ENCODE results near the gene SCARF2.

The SCARF2 gene

DNA sequence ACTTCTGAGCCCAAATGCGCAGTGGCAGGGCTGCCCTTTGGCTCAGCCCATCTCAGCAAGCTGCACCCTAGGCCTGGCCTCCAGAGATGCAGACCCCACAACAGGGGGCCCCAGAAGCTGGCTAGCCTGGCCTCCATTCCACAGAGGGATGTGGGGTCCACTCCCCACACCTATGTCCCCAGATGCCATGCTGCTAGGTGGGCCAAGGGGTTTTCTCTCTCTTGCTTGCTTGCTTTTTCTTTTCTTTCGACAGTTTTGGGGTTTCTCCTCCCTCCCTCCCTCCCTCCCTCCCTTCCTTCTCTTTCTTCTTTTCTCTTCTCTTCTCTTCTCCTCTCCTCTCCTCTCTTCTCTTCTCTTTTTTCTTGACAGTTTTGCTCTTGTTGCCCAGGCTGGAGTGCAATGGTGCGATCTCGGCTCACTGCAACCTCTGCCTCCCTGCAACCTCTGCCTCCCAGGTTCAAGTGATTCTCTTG is 9.6 kb downstream of the SCARF2 start:
- Histone ChIP-seq H3K27ac (ENCODE audit: low read depth, low read length, poor library complexity, severe bottlenecking) (no peak overlapping the region), H3K4me2 (ENCODE audit: low read length) (no peak overlapping the region), H3K9me2 (ENCODE audit: low read depth, low read length) (no peaks in the 10 kb centered on the region), H3K4me1 (ENCODE audit: insufficient read depth, low read length, severe bottlenecking) (peaks cover 3% of the 10 kb centered on the region), H2AFZ (ENCODE audit: low read length) (no peak overlapping the region), H4K20me1 (ENCODE audit: insufficient read depth, low read length) (no peaks in the 10 kb centered on the region), H3K27me3 (ENCODE audit: insufficient read depth, low read length) (0 out of 2 replicates have a peak, but pooled peaks cover 2% of the 10 kb centered on the region), H3K9me3 (ENCODE audit: low read length) (no peaks in the 10 kb centered on the region), H3F3A (ENCODE audit: insufficient read depth, low read length) (no peaks in the 10 kb centered on the region), H3K4me3 (ENCODE audit: low read depth, low read length, poor library complexity, severe bottlenecking) (no peak overlapping the region), H3K9ac (ENCODE audit: low read length) (no peak overlapping the region), H3K36me3 (ENCODE audit: insufficient read depth, low read length) (no peaks in the 10 kb centered on the region), H3K79me2 (ENCODE audit: insufficient read depth, low read length) (no peaks in the 10 kb centered on the region)
- TF ChIP-seq, protein P1, sequence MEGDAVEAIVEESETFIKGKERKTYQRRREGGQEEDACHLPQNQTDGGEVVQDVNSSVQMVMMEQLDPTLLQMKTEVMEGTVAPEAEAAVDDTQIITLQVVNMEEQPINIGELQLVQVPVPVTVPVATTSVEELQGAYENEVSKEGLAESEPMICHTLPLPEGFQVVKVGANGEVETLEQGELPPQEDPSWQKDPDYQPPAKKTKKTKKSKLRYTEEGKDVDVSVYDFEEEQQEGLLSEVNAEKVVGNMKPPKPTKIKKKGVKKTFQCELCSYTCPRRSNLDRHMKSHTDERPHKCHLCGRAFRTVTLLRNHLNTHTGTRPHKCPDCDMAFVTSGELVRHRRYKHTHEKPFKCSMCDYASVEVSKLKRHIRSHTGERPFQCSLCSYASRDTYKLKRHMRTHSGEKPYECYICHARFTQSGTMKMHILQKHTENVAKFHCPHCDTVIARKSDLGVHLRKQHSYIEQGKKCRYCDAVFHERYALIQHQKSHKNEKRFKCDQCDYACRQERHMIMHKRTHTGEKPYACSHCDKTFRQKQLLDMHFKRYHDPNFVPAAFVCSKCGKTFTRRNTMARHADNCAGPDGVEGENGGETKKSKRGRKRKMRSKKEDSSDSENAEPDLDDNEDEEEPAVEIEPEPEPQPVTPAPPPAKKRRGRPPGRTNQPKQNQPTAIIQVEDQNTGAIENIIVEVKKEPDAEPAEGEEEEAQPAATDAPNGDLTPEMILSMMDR (IDR thresholded peaks at IDR 0.05; ENCODE audit: low read length) = no peak
- TF ChIP-seq EZH2 (IDR thresholded peaks at IDR 0.05; ENCODE audit: borderline replicate concordance, low read length) = no peak

DNA sequence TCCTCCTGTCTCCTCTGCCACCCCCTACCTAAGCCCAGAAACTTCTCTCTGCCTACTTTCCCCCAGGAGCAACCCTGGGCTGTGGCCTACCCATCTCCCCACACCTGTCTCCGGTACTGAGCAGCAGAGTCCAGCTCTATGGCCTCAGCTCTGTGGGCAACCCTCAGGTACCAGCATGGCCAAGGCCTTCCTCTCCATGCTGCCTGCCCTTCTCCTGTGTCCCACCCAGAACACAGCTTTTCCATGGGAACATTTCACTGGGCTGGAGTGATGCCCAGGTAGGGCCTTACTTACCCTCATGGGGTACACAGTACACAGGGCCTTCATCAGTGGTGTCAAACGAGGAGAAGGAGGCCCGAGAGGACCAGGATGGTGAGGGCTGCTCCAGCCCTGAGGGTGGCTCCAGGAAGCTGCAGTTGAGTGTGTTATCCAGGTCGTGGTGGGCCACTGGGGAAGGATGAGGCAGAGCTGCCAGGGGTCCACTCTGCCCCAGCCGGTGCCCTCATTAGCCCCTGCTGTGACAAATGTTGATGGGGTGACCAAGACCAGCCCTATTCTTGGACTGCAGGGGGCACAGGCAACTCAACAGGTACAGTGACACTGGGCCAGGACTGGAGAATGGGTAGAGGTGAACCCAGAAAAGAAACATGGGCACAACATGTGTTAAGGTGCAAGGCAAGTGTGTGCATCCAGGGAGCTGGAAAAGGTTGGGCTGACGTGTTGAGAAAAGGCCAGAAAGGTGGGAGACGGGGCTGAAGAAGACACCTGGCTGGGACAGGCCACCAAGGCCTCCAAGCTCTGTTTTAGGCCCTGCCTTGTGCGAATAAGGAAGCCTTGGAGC is 10.3 kb downstream of the SCARF2 start:
- Histone ChIP-seq H3F3A (ENCODE audit: insufficient read depth, low read length) (no peaks in the 10 kb centered on the region), H3K36me3 (ENCODE audit: insufficient read depth, low read length) (no peaks in the 10 kb centered on the region), H3K4me2 (ENCODE audit: low read length) (no peak overlapping the region), H3K27me3 (ENCODE audit: insufficient read depth, low read length) (0 out of 2 replicates have a peak, but pooled peaks cover 6% of the 10 kb centered on the region), H3K79me2 (ENCODE audit: insufficient read depth, low read length) (no peaks in the 10 kb centered on the region), H2AFZ (ENCODE audit: low read length) (no peak overlapping the region), H3K4me3 (ENCODE audit: low read depth, low read length, poor library complexity, severe bottlenecking) (no peak overlapping the region), H3K9ac (ENCODE audit: low read length) (no peak overlapping the region), H3K9me3 (ENCODE audit: low read length) (no peaks in the 10 kb centered on the region), H3K27ac (ENCODE audit: low read depth, low read length, poor library complexity, severe bottlenecking) (no peak overlapping the region), H3K9me2 (ENCODE audit: low read depth, low read length) (no peaks in the 10 kb centered on the region), H4K20me1 (ENCODE audit: insufficient read depth, low read length) (no peaks in the 10 kb centered on the region), H3K4me1 (ENCODE audit: insufficient read depth, low read length, severe bottlenecking) (peaks cover 3% of the 10 kb centered on the region)
- no peak for TF ChIP-seq EZH2 (IDR thresholded peaks at IDR 0.05; ENCODE audit: borderline replicate concordance, low read length)
- TF ChIP-seq, protein P1 (IDR thresholded peaks at IDR 0.05; ENCODE audit: low read length) = no peak

DNA sequence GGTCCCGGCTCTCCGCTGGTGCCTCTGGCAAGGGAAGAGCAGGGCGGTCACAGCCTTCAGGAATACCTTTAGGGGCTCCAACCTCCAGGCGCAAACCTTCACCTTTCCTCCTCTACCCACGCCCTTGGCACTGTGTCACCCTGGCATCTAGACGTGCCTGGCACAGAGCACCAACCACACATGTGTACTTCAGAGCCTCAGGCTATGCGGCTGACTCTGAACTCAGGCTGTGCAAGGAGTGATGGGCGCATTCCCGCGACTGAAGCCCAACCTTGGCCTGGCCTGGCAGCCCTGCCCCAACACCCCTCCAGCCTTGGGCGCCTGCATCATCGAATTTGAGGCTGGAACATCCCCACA is 11.4 kb downstream of the SCARF2 start:
- H3K4me3 ChIP-seq (ENCODE audit: low read depth, low read length, poor library complexity, severe bottlenecking) = no peak overlapping the region
- no peaks in the 10 kb centered on the region for H3K79me2 ChIP-seq (ENCODE audit: insufficient read depth, low read length)
- TF ChIP-seq, protein P1 (IDR thresholded peaks at IDR 0.05; ENCODE audit: low read length) = no peak
- TF ChIP-seq EZH2 (IDR thresholded peaks at IDR 0.05; ENCODE audit: borderline replicate concordance, low read length) = no peak
- H3K9me2 ChIP-seq (ENCODE audit: low read depth, low read length) = no peaks in the 10 kb centered on the region
- H3K9ac ChIP-seq (ENCODE audit: low read length) = no peak overlapping the region
- H3K27ac ChIP-seq (ENCODE audit: low read depth, low read length, poor library complexity, severe bottlenecking) = no peak overlapping the region
- peaks cover 3% of the 10 kb centered on the region for H3K4me1 ChIP-seq (ENCODE audit: insufficient read depth, low read length, severe bottlenecking)
- H3K36me3 ChIP-seq (ENCODE audit: insufficient read depth, low read length) = no peaks in the 10 kb centered on the region
- H3F3A ChIP-seq (ENCODE audit: insufficient read depth, low read length) = no peaks in the 10 kb centered on the region
- no peaks in the 10 kb centered on the region for H4K20me1 ChIP-seq (ENCODE audit: insufficient read depth, low read length)
- H2AFZ ChIP-seq (ENCODE audit: low read length) = no peak overlapping the region
- peaks cover 9% of the 10 kb centered on the region; the same call in 1 of the 2 replicates for H3K27me3 ChIP-seq (ENCODE audit: insufficient read depth, low read length)
- H3K4me2 ChIP-seq (ENCODE audit: low read length) = no peak overlapping the region
- no peaks in the 10 kb centered on the region for H3K9me3 ChIP-seq (ENCODE audit: low read length)
